GM23338 (cell line): ENCODE data around the gene PTPRJ. TPM values are rescaled to one million over a fixed set of nuclear protein-coding genes. Genes with fewer than 3 reads are reported as not detected.

Source experiments
- ATAC-seq: fragments of 200-7000 bp; cut with Tn5 transposase; 3 replicates; pipeline ENCODE4 v1.9.1; 2020
- DNase-seq: peaks from one replicate; pipeline ENCODE4 v3.0.0-alpha.2; 2015; ENCODE audit warnings: low spot score
- H2AFZ ChIP-seq: fragments of 200-600 bp; sonication (generic); 2 replicates; pipeline ENCODE4 v1.8.0; 2016; ENCODE audit warnings: antibody characterized with exemption, mild to moderate bottlenecking, moderate library complexity
- H3F3A ChIP-seq: fragments of 200-600 bp; sonication (generic); replicated peaks from 2 replicates; pipeline ENCODE4 v1.8.0; 2017; ENCODE audit warnings: antibody characterized with exemption, mixed run types, low read depth
- H3K27ac ChIP-seq: fragments of 200-600 bp; sonication (generic); 2 replicates; pipeline ENCODE4 v1.6.1; 2016; ENCODE audit warnings: low read depth
- H3K27me3 ChIP-seq: fragments of 200-600 bp; sonication (generic); 2 replicates; pipeline ENCODE4 v1.8.0; 2016; ENCODE audit warnings: mild to moderate bottlenecking, mixed run types, moderate library complexity; ENCODE audit not compliant: insufficient read depth
- H3K36me3 ChIP-seq: fragments of 200-600 bp; sonication (generic); 2 replicates; pipeline ENCODE4 v1.8.0; 2016; ENCODE audit warnings: mild to moderate bottlenecking; ENCODE audit not compliant: insufficient read depth
- H3K4me1 ChIP-seq: fragments of 200-600 bp; sonication (generic); 2 replicates; pipeline ENCODE4 v1.8.0; 2016; ENCODE audit warnings: mild to moderate bottlenecking, moderate library complexity; ENCODE audit not compliant: insufficient read depth
- H3K4me2 ChIP-seq: fragments of 200-600 bp; sonication (generic); 2 replicates; pipeline ENCODE4 v1.7.1; 2017; ENCODE audit warnings: mixed run types
- H3K4me3 ChIP-seq: fragments of 200-600 bp; sonication (generic); 2 replicates; pipeline ENCODE4 v1.6.1; 2016; ENCODE audit warnings: mixed run types
- H3K79me2 ChIP-seq: fragments of 200-600 bp; sonication (generic); replicated peaks from 2 replicates; pipeline ENCODE4 v1.8.0; 2017; ENCODE audit warnings: mild to moderate bottlenecking; ENCODE audit not compliant: insufficient read depth
- H3K9me2 ChIP-seq: fragments of 200-600 bp; sonication (generic); 2 replicates; pipeline ENCODE4 v1.8.0; 2017; ENCODE audit not compliant: insufficient read depth
- H4K20me1 ChIP-seq: fragments of 200-600 bp; sonication (generic); replicated peaks from 2 replicates; pipeline ENCODE4 v1.8.0; 2017; ENCODE audit warnings: mild to moderate bottlenecking; ENCODE audit not compliant: insufficient read depth
- H3K27ac Mint-ChIP-seq: 2 replicates; pipeline ENCODE4 v1.8.0; 2020; ENCODE audit warnings: inconsistent platforms, mild to moderate bottlenecking, moderate library complexity, mixed read lengths
- H3K27me3 Mint-ChIP-seq: 3 replicates; pipeline ENCODE4 v1.8.0; 2022; ENCODE audit warnings: low read depth, mild to moderate bottlenecking, moderate library complexity, mixed read lengths, inconsistent platforms; ENCODE audit not compliant: insufficient read depth, poor library complexity
- H3K36me3 Mint-ChIP-seq: 3 replicates; pipeline ENCODE4 v1.8.0; 2021; ENCODE audit warnings: low read depth, mild to moderate bottlenecking, inconsistent platforms, moderate library complexity, mixed read lengths
- H3K4me1 Mint-ChIP-seq: 3 replicates; pipeline ENCODE4 v1.8.0; 2020; ENCODE audit warnings: mild to moderate bottlenecking, inconsistent platforms, mixed read lengths
- H3K4me3 Mint-ChIP-seq: 3 replicates; pipeline ENCODE4 v1.8.0; 2021; ENCODE audit warnings: moderate library complexity, mild to moderate bottlenecking, inconsistent platforms, mixed read lengths
- H3K9me3 Mint-ChIP-seq: 3 replicates; pipeline ENCODE4 v1.8.0; 2020; ENCODE audit warnings: moderate library complexity, mild to moderate bottlenecking, inconsistent platforms, mixed read lengths
- EZH2 ChIP-seq: fragments of 200-600 bp; sonication (generic); IDR thresholded peaks from one replicate; pipeline ENCODE4 v1.8.0; 2017; ENCODE audit warnings: antibody characterized with exemption, mild to moderate bottlenecking, low read depth; ENCODE audit not compliant: unreplicated experiment
- EZH2phosphoT487 ChIP-seq: fragments of 200-600 bp; sonication (generic); IDR thresholded peaks from one replicate; pipeline ENCODE4 v1.8.1; 2018; ENCODE audit warnings: antibody characterized with exemption; ENCODE audit not compliant: unreplicated experiment
- JUNB ChIP-seq: IDR thresholded peaks from one replicate; pipeline ENCODE4 v1.6.1; 2016; ENCODE audit warnings: antibody characterized with exemption; ENCODE audit not compliant: unreplicated experiment
- NANOG ChIP-seq: IDR thresholded peaks from 2 replicates; pipeline ENCODE4 v1.6.1; 2016; ENCODE audit warnings: antibody characterized with exemption, borderline replicate concordance
- POLR2AphosphoS5 ChIP-seq: IDR thresholded peaks from 2 replicates; pipeline ENCODE4 v1.6.1; 2016; ENCODE audit warnings: antibody characterized with exemption, low read depth
- REST ChIP-seq: IDR thresholded peaks from one replicate; pipeline ENCODE4 v1.6.1; 2018; ENCODE audit warnings: antibody characterized with exemption; ENCODE audit not compliant: unreplicated experiment
- STAT1 ChIP-seq: IDR thresholded peaks from one replicate; pipeline ENCODE4 v1.6.1; 2016; ENCODE audit warnings: antibody characterized with exemption; ENCODE audit not compliant: unreplicated experiment
- ZNF331 ChIP-seq: fragments of 250-450 bp; sonication (Bioruptor Pico); IDR thresholded peaks from 2 replicates; pipeline ENCODE4 v1.5.0; 2020; ENCODE audit warnings: low read depth, mild to moderate bottlenecking, moderate library complexity
- polyA plus RNA-seq: library from polyadenylated mRNA; unstranded; fragments of >200 nt; fragmentation: Nextera tagmentation; extraction: Ambion mirVana; gene quantifications from 2 replicates; pipeline ENCODE4 v1.2.1, GENCODE V29; 2016
- total RNA-seq: library from RNA; depleted of rRNA; stranded (reverse); fragments of >200 nt; shearing (Covaris generic); gene quantifications from 2 replicates; pipeline ENCODE4 v1.2.3, GENCODE V29; 2014
- TF ChIP-seq, protein P1 (sequence below), 2 experiments: fragments of 200-600 bp in 1 of 2; sonication (generic) in 1 of 2; conservative IDR thresholded peaks; 2 replicates each; pipeline versions ENCODE4 v1.5.1 to v1.6.1; 2016 to 2017; ENCODE audit warnings: antibody characterized with exemption in 2 of 2, low read depth in 2 of 2, mild to moderate bottlenecking in 2 of 2, moderate library complexity in 1 of 2

Gene PTPRJ
- total and polyA plus RNA-seq, 2 experiments from 2014 or later = 4.2 to 16.0 TPM

DNA sequence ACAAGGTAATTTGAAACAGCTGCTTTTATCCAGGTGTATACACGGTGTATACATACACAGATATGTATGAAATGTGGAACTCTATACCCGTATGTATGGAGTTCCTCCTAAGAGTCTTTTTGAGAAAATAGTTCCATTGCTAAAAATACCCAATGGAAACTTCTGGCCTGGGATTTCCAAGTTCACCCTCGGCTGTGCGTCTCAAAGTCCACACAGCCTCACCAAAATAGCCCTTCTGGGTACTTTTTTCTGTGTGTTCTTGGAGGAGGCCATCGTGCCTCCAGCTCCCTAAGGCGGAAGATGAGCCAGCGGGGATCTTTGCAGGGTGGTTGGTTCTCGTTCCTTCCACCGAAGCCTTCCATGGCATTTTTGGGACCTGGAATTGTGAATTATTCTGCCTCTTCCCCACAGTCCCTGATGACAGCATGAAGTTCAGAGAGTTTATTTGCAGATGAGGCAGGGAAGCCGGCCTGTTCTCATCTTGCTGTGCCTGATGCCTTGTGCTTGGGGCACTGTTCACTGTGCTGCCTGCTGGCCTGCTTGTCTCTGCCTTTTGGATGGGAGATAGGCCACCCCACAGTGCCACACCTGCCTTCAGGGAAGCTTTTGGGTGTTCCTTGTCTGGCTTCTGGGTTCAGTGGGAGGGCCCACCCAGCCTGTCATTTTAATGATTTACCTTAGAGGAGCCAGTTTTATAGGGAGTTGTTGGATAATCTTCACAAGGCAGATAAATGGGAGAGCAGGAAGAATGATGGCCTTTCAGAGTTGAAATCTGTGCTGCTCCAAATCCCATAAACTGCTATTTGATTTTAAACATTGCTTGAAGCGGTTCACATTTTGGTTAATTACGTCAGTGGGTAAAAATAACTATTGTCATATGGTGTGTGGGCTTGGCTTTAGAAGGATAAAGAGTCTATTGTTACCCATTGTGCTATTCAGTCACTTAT is 123.5 kb downstream of the PTPRJ start:
- H3K9me3 Mint-ChIP-seq = no peaks in the 10 kb centered on the region
- H3K27ac Mint-ChIP-seq = no peak overlapping the region
- no peak overlapping the region for H3K27ac ChIP-seq

DNA sequence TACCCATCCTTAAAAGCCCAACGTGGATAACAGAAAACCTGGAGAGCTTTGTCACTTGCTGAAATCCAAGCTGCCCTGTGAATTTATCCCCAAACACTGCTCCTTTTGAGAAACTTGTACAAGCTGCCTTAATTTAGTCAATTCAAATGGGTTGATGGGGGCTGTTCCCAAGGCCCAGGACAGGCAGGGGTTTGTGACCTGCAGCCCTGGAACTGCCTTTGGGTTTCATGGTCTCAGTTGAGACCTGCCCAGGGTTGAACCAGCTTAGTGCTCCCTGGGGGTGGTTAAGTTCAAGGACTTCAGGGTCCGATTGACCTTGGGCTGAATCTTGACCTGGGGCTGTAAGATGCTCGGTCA is 124.2 kb downstream of the PTPRJ start:
- H3K36me3 ChIP-seq = no peaks in the 10 kb centered on the region
- DNase-seq (no peak), ATAC-seq (no peak)
- H2AFZ ChIP-seq = no peak overlapping the region
- H3K4me3 ChIP-seq = no peak overlapping the region
- Mint-ChIP-seq H3K36me3 (no peaks in the 10 kb centered on the region), H3K27ac (no peak overlapping the region), H3K4me3 (no peak overlapping the region), H3K4me1 (peaks cover 39% of the 10 kb centered on the region), H3K27me3 (peaks cover 8% of the 10 kb centered on the region), H3K9me3 (no peaks in the 10 kb centered on the region)
- no peaks in the 10 kb centered on the region for H4K20me1 ChIP-seq
- no peak overlapping the region for H3K4me2 ChIP-seq
- peaks cover 4% of the 10 kb centered on the region; the same call in 1 of the 2 replicates for H3F3A ChIP-seq
- H3K4me1 ChIP-seq = peaks cover 17% of the 10 kb centered on the region
- no peaks in the 10 kb centered on the region for H3K27me3 ChIP-seq
- 0 out of 2 replicates have a peak, but pooled peaks cover 5% of the 10 kb centered on the region for H3K79me2 ChIP-seq
- no peak overlapping the region for H3K27ac ChIP-seq
- no peaks in the 10 kb centered on the region for H3K9me2 ChIP-seq
- TF ChIP-seq EZH2 = no peak
- no peak for TF ChIP-seq EZH2phosphoT487
- TF ChIP-seq STAT1 = no peak
- TF ChIP-seq NANOG = no peak
- no peak for TF ChIP-seq ZNF331 (CRISPR knock-in tag)
- TF ChIP-seq POLR2AphosphoS5 = no peak
- no peak for TF ChIP-seq JUNB
- TF ChIP-seq, protein P1, sequence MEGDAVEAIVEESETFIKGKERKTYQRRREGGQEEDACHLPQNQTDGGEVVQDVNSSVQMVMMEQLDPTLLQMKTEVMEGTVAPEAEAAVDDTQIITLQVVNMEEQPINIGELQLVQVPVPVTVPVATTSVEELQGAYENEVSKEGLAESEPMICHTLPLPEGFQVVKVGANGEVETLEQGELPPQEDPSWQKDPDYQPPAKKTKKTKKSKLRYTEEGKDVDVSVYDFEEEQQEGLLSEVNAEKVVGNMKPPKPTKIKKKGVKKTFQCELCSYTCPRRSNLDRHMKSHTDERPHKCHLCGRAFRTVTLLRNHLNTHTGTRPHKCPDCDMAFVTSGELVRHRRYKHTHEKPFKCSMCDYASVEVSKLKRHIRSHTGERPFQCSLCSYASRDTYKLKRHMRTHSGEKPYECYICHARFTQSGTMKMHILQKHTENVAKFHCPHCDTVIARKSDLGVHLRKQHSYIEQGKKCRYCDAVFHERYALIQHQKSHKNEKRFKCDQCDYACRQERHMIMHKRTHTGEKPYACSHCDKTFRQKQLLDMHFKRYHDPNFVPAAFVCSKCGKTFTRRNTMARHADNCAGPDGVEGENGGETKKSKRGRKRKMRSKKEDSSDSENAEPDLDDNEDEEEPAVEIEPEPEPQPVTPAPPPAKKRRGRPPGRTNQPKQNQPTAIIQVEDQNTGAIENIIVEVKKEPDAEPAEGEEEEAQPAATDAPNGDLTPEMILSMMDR (conservative IDR thresholded peaks at IDR 0.05; ENCODE audit: low read depth in 2 of 2) = no peak

More for the DNA sequence above, 123.5 kb downstream of the PTPRJ start:
- Histone ChIP-seq H3K4me2 (no peak overlapping the region), H2AFZ (no peak overlapping the region), H3K36me3 (no peaks in the 10 kb centered on the region), H3K79me2 (0 out of 2 replicates have a peak, but pooled peaks cover 5% of the 10 kb centered on the region), H3K27me3 (no peaks in the 10 kb centered on the region), H3F3A (peaks cover 4% of the 10 kb centered on the region; the same call in 1 of the 2 replicates), H4K20me1 (no peaks in the 10 kb centered on the region), H3K4me1 (peaks cover 13% of the 10 kb centered on the region; the same call in 1 of the 2 replicates), H3K4me3 (no peak overlapping the region), H3K9me2 (no peaks in the 10 kb centered on the region)
- TF ChIP-seq JUNB (no peak), STAT1 (no peak), REST (no peak)
- Mint-ChIP-seq H3K27me3 (peaks cover 6% of the 10 kb centered on the region), H3K4me1 (peaks cover 35% of the 10 kb centered on the region), H3K36me3 (no peaks in the 10 kb centered on the region), H3K4me3 (no peak overlapping the region)
- DNase-seq = no peak
- peak; percentile 44 for ATAC-seq
